Left lobe of liver (tissue), 2 donors: ENCODE results near the gene TTN. TPM values are rescaled to one million over a fixed set of nuclear protein-coding genes. Genes with fewer than 3 reads are reported as not detected.

Experiments
- ATAC-seq: fragments of 200-7000 bp; cut with Tn5 transposase; one replicate; pipeline ENCODE4 v1.9.1; 2020; ENCODE audit warnings: mild to moderate bottlenecking, moderate library complexity
- DNase-seq: peaks from one replicate; pipeline ENCODE4 v3.0.0-alpha.2; 2020; ENCODE audit warnings: low spot score
- total RNA-seq: library from RNA; stranded (reverse); gene quantifications from one replicate; pipeline ENCODE4 v1.2.1, GENCODE V29; 2021
- donor health status: DM: no; HTN: no; CAD: no; lungs with moderate emphysema.
- donor health status: DM: no; HTN: yes; CAD: no.

Gene TTN
- total RNA-seq = 1.1 TPM

DNA sequence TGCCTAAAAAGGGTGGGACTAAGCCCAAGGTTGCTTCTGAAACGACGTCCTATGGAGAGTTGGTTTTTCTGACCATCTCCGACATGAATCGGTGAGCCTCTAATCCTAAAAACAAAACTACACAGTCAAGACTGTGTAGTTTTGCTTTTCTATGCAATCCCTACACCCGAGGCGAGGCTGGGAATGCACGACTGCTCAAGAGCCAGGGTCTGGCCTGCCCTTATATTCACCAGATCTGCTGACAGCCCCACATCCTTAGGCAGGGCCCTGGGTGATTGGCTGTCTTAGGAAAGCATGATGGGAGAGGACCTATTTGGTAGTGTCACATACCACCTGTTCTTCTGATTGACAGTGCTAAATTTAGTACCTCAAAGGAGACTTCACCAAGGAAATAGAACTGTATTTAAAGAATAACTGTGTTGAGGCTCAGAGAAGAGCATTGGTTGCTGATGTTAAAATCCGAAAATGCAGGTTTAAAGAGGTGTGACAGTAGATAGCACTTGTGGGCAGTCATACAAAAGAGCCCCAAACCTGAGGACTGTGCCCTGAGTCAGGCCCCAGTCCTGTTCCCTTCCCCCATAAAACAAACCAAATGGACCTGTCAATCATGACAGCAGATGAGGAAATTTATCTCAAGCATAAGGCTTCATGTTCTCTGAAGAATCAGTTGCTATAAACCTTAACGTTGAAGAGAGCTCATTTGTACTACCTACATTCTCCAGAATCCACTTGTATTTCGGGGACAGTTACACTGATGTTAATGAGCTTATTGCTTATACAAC, at the start of gene TTN:
TSS of gene TTN (minus strand) at position 197 of the 782 bp plus-strand sequence. CDS start 2,781 bp downstream, outside the sequence.
- no peak for ATAC-seq
- no peak for DNase-seq

DNA sequence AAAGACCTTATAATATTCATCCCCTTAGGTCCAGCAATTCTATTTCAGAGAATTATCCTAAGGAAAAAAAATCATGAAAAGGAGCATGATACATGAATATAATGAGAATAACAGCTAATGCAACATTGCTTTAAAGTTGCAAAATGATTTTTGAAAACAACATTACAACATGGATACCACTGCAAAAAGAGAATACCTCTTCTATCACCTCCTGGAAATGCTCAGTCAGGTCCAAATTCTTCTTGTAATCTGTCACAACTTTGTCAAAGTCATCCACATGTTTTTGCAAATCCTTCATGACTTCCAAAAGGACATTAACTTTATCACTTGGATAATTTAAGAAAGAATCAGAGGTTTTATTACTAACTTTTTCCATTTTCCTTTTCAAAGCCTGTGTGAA, 47.9 kb upstream of the TTN start:
- ATAC-seq = no peak
- DNase-seq = no peak

- ATAC-seq (no peak), DNase-seq (no peak)
These were observed 41.1 kb upstream of the TTN start for GRCh38 chr2:178848335-178848734.

- DNase-seq = no peak
- ATAC-seq = no peak
These were observed 39.2 kb upstream of the TTN start for GRCh38 chr2:178846458-178846802.

DNA sequence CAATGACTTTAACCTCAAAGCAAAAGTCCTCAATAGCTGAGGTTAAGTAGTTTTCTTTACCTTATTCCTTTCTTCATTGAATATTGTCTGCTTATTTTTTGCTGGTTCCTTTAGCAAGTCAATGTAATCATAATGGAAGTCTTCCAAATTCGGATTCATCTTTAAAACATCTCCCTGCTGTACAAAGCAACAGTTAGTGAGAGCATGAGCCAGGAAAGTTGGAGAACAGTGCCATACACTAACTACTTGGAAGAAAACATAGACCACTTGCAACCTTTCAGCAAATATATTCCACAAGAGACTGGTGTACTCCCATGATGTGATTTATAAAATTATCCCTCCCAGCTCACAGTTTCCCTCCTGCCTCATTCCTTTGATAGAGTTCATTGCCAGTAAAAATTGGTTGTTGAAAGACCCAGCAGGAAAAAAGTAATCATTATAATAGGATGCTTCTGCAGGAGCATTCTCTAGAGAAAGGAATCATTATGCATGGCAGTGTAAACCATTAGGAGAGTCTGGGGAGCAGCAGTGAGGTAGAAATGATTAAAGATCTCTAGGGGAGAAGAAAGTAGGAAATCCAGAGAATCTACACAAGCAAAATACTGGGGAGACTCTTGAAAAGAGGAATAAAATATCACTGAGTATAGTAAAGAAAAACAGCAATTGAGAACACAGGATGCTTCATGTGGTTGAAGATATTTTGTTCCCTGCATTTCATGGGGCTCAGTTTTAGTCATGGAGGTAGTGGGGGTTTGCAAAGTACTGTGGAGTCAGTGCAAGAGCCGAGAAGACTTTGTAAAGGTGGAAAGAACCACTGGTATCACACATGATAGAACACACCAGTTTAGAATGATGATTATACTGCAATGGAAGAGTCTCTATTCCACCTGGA, 38.6 kb upstream of the TTN start:
- no peak for ATAC-seq

DNA sequence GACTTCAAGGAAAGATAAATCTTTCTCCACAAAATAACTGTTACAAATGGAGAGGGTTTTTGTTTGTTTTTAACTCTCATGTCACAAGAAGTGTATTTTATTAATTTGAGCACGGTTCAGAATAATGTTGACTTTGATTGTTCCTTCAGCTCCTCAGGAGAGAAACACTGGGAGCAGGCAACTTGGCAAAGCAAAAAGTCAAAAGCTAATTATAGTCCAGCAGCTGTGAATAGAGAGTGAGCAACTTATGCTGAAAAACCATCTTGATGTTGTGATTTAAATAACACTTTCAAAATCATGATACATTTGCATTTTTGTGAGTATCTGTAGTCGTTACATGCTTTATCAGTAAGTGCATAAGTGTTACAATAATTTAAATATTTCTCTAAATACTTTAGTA, 37.5 kb upstream of the TTN start:
- ATAC-seq (no peak), DNase-seq (no peak)

More for the DNA sequence above, 38.6 kb upstream of the TTN start:
- DNase-seq = no peak

GRCh38 chr2:178844269-178844668, 37.0 kb upstream of the TTN start:
- no peak for DNase-seq
- ATAC-seq = no peak

DNA sequence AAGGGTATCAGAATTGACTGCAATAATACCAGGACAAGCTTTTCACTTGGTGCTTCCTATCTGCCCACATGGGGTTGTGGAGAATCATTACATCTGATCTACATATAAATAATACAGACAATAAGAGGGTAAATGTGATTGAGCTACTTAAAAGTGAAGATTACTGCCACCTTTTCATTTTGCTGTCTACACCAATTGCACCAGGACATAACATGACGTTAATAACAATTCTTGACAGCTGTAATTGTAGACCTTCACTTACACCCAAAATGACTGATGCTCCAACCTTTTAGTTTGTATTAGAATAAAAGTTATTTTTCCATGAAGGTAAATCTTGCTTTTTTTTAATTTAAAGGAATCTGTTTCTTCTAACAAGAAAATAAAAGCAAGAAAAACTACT, 36.5 kb upstream of the TTN start:
- ATAC-seq = no peak
- DNase-seq = no peak

GRCh38 chr2:178836807-178837206, 29.6 kb upstream of the TTN start:
- DNase-seq (no peak), ATAC-seq (no peak)

GRCh38 chr2:178834086-178834485, 26.9 kb upstream of the TTN start:
- ATAC-seq (no peak), DNase-seq (no peak)

- DNase-seq = no peak
- ATAC-seq = no peak
These were observed 26.2 kb upstream of the TTN start for GRCh38 chr2:178833382-178833781.

DNA sequence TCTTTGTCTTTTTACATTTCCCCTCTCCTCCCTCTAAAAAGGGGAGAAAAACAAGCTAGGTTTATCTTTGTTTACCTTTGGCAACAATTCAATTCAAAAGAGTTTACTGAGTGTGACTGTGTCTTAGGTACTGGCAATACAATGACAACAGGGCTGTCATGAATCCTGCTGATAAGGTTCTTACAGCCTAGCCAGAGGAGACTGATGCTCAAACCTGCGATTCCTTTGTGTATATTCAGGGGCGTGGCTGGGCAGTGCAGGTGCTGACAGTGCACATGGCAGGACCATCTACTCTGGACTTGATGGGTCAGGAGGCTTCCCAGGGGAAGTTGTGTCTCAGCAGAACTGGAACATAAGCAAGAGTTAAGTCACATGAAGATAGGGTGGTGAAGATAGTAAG, 23.2 kb upstream of the TTN start:
- DNase-seq (no peak), ATAC-seq (no peak)

- ATAC-seq (no peak), DNase-seq (no peak)
These were observed 22.8 kb upstream of the TTN start for GRCh38 chr2:178829981-178830380.

GRCh38 chr2:178829299-178829960, 22.2 kb upstream of the TTN start:
- ATAC-seq = peak; percentile 39
- DNase-seq = no peak

DNA sequence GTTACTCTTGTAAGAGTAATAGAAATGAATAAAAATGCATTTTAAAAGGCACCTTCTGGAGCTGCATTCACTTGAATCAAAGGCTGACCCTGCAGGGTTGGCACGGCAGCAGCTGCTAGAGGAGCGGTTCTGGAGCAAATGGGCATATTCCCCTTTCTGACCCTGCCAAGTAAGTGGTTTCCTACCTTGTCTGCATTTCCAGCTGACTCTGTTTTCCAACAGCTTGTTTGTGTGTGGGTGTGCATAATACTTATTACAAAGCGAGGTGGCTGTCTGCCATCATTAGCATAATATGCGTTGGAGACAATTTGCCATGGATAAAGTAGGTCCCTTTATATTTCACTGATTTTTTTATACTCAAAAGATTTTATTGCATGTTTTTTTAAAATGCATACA, 21.3 kb upstream of the TTN start:
- DNase-seq = no peak
- ATAC-seq = no peak

- DNase-seq (no peak), ATAC-seq (no peak)
These were observed 20.7 kb upstream of the TTN start for GRCh38 chr2:178827739-178828485.

DNA sequence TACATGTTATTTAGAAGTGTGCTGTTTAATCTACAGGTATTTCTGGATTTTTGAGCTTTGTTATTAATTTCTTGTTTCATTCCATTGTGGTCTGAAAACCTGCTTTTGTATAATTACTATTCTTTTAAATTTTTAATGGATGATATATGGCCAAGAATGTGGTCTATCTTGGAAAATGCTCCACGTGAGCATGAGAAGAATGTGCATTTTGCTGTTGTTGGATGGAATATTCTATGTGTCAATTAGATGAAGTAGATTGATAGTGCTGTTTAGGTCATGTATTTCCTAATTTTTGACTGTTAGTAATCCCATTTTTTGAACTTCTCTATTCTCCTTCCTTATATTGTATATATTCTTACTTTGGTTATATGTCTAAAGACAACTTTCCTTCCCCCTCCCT, 19.9 kb upstream of the TTN start:
- ATAC-seq (no peak), DNase-seq (no peak)

- ATAC-seq (no peak), DNase-seq (no peak)
These were observed 18.0 kb upstream of the TTN start for GRCh38 chr2:178825183-178825582.

GRCh38 chr2:178824181-178824580, 17.0 kb upstream of the TTN start:
- no peak for ATAC-seq
- DNase-seq = no peak

DNA sequence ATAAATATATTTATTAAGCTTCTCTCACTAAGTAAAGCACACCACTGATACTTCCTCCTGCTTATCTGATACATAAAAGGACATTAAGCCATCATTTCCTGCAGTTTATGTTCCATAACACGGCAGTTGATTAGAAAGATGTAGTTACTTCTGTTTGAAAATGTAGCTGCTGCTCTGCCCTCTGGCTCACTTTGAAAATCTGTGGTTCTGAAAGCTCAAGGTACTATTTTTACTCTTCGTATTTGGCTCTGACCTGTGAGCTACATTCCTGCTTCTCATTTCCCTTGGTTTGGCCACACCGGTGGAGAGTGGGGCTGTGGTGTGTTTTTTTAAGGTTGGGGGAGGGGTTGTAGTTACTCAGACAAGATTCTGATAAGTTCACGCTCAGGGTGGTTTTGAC, 12.8 kb upstream of the TTN start:
- DNase-seq = no peak
- ATAC-seq = no peak
